RPMI7951 (cell line): ENCODE data around the gene AEN. TPM values are rescaled to one million over a fixed set of nuclear protein-coding genes. Genes with fewer than 3 reads are reported as not detected.
A peak's percentile ranks its signal among the peaks of the same experiment; 100 is the strongest.

Experiments
- DNase-seq: peaks from one replicate; pipeline ENCODE4 v3.0.0-alpha.2; 2012; ENCODE audit warnings: low read depth
- total RNA-seq: library from RNA; depleted of rRNA; stranded (reverse); fragments of >200 nt; shearing (Covaris generic); gene quantifications from 2 replicates; pipeline ENCODE4 v1.2.3, GENCODE V29; 2014; rRNA removed

Gene AEN, protein sequence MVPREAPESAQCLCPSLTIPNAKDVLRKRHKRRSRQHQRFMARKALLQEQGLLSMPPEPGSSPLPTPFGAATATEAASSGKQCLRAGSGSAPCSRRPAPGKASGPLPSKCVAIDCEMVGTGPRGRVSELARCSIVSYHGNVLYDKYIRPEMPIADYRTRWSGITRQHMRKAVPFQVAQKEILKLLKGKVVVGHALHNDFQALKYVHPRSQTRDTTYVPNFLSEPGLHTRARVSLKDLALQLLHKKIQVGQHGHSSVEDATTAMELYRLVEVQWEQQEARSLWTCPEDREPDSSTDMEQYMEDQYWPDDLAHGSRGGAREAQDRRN
- total RNA-seq, result 11.3 and 15.6 TPM in 2 replicates

DNA sequence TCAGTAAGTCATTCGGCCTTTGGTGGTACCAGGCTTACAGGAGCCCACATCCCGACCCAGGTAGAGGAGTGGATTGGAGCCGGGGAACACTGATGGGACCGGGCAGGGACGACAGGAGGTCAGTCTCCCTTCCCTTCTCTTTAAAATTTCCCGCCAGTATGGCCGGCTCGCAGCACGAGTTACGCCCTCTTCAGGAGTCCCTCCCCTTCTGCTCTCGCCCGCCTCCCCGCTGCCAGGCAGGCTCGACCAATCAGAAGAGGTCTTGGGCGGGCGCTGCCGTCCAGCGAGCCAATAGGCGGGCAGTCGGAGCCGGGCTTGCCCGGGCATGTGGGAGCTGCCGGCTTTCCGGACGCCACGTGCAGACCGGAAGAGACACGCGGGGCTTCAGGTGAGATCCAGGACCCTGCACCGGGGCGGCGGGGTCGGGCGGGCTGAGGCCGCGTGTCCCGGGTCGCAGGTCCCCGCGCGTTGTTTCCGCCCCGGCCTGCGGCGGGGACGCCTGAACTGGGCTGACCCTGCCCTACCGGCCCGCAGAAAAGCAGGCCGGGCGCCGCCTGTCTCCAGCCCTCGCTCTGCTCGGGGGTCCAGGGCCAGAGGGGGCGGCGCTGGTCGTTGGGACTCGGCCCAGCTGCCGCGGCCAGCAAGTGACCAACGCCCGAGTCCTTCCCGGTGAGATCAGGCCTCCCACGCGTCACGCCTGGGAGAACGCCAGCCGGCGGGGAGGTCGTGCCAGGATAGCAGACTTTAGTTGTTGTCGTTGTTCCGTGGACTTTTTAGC, at the start of gene AEN:
AEN (plus strand) TSS at position 346 of the 778 bp plus-strand sequence. CDS start 4,870 bp downstream, outside the sequence.
- DNase-seq, result peak; percentile 93

DNA sequence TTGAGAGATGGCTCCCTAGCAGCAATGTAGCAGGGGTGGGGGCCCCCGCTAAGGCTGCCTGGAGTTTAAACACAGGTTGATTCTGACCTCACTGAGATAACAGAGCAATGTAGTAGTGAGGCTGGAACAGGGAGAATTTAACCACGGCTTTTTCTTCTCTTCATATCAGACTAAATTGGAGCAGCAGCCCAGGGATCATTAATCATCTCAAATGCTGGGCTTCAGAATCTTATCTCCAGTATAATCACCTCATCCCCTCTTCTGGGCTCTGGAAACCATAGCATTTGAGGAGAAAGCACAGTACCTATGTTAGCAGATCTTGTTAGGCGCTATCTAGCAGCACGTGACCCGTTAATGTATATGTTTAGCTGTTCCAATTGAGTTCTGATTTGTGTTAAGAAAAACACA, 49.3 kb upstream of the AEN start:
- no peak for DNase-seq

DNA sequence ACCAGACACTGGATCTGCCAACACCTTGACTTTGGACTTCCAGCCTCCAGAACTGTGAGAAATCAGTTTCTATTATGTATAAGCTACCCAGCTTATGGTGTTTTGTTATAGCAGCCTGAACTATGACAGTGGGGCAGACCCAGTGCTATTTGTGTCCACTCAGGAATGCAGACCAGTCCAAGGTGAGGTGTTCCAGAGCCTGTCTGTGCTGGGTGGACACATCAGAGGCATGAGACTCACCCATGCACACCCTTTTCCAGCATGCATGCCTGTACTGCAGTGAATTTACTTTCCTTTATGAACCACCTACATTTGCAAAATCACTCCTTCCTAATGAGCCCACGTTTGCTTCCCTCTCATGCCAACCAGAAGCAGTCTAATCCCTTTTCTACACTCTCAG, 47.1 kb upstream of the AEN start:
- DNase-seq, result no peak

DNA sequence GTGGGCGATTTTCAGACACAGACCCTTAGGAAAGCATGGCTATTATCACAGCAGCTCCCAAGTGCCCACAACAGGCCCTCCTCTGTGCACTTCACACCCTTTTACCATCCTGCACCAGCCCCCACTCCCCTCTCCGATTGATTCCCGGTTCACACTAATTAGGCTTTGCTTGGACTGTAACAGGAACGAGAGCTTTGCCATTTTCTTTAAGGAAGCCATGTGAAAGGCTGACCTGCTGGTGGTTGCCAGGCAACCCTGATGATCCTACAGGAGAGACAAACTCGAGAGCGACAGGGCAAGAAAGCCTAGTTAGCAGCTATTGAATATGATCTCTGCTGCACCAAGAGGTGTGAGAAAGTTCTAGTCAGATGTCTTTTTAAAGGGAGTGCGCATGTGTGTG, 46.5 kb upstream of the AEN start:
- no peak for DNase-seq

DNA sequence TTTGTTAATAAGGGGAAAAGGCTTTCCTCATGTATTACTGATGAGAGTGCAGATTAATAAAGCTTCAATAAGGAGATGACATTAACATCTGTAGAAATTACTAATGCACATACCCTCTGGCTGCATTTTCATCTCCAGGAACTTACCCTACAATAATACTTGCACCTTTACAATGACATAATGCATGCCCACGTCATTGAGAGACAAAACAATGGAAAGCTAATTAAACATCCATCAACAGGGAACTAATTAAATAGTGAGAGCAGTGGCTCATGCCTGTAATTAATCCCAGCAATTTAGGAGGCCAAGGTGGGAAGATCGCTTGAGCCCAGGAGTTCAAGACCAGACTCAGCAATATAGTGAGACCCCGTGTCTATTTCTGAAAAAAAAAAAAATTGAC, 41.8 kb upstream of the AEN start:
- no peak for DNase-seq

DNA sequence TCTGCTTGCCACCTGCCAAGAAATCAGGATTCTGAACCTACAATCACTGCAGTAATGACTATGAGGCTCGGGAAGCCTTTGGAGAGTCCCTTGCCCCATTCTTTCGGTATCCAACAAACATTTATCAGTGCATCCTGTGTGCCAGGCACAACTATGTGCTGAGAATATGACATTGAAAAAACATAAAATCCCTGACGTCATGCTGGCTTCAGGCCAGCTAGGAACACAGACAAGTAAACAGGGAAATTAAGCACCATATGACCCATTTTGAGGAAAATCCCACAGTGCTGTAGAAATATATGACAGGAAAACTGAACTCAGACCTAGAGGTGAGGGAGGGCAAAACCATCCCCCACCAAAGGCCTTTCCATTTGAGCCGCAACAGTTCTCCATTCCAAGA, 40.6 kb upstream of the AEN start:
- no peak for DNase-seq

DNA sequence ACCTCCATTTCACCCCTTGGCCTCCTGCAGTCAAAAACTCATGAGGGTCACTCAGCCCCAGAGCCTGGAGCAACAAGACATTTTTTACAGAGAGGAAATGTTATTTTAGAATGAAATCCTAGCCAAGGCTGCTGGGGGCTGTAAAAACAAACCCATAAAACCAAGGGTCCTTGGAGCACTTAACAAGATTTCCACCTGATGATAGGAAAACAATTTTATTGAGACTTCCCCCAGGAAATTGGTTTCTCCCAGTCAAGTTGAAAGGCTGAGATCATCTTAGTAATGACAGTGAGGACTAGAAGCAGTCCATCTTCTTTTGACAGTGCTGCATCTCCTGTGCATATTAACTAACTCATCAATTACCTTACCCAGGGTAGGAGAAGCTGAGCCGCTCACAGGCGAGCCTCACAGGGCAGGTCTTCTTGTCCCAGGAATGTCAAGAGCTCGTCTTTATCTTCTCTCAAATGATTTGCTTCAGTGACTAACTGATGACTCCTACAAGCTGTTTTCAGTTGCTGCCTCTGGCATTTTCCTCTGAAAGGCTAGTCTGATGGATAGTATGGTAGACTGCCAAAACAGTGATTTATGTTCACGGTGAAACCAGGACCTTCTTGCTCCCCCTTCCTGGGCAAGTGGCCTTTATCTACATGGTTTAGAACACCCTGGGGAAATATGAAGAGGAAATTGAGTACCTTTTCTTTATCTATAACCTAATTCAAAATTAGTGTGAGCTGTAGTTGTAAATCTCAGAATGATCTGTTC, 34.6 kb upstream of the AEN start:
- DNase-seq, result peak; percentile 87

DNA sequence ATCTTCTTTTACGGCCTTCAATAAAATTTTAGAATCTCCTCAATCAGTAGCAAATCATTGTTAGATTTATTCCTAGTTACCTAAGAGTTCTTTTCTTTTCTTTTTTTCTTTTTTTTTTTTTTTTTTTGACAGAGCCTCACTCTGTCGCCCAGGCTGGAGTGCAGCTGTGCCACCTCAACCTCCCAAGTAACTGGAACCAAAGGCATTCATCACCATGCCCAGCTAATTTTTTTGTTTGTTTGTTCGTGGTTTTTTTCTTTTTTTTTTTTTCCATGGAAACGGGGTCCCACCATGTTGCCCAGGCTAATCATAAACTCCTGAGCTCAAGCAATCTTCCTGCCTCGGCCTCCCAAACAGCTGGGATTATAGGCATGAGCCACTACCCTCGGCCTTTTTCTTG, 30.4 kb upstream of the AEN start:
- DNase-seq, result no peak

DNA sequence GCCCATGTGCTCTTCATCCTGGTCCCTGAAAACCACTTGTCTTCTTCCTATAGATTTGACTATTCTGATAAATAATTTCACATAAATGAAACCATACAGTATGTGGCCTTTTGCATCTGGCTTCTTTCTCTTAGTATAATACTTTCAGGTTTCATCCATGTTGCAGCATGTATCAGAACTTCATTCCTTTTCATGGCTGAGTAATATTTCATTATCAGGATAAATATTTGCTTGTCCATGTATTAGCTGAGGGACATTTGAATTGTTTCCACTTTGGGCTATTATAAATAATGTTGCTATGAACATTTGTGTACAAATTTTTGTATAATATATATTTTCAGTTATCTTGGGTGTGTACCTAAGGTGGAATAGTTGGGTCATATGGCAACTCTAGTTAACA, 29.8 kb upstream of the AEN start:
- no peak for DNase-seq

DNA sequence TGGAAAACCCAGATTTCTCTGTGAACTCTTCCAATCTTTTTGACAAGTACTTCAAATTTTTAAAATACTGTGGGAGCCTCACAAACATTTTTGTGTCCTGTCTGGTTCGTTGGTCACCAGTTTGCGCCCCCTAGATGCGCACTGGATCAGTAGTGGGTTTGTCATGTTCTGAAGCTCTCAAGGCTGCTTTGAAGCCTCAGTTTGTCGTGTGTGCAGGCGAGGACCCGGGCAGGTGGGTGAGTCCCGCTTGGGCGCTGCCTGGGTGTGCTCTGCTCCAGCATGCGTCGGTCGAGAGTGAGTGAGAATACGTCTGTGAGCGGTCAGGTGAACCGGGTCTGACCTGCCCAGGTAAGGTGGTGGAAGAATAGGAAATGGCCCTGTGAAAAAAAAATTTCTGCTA, 17.3 kb upstream of the AEN start:
- no peak for DNase-seq

DNA sequence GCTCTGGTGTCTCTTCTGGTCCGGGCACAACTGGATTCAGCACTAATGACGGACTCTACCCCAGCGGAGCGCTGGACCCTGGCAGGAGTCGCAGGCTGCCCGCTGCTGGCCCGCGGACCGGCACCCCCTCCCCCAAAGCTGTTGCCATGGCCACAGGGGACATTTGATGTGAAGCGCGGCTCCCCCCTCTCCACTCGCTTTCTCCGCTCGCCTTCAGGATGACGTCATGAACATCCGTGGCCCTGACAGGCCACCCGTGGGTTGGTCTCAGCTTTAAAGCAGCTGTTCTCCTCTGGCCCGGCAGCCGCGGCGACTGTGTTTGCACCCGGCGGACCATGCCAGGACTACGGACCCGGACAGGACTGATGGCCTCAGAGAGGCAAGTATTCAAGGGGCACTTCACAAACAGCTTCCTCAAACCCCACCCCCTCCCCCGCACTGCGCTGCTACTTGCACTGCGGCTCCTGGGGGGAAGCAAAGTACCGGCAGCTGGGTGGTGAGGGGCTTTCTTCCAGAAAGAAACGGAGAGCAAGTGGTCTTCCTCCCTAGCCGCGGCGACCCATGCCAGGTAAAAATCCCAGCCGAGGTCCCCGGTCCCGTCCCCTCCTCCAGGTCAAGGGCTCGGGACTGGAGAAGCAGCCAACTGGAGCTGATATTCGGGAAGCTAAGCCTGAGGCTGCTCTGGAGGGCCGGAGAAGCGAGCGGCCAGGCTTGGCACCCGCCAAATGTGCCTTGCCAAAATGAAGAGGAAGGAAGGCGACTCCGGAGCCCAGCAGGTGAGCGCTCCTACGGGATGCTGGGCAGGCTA, 16.6 kb upstream of the AEN start:
- no peak for DNase-seq

DNA sequence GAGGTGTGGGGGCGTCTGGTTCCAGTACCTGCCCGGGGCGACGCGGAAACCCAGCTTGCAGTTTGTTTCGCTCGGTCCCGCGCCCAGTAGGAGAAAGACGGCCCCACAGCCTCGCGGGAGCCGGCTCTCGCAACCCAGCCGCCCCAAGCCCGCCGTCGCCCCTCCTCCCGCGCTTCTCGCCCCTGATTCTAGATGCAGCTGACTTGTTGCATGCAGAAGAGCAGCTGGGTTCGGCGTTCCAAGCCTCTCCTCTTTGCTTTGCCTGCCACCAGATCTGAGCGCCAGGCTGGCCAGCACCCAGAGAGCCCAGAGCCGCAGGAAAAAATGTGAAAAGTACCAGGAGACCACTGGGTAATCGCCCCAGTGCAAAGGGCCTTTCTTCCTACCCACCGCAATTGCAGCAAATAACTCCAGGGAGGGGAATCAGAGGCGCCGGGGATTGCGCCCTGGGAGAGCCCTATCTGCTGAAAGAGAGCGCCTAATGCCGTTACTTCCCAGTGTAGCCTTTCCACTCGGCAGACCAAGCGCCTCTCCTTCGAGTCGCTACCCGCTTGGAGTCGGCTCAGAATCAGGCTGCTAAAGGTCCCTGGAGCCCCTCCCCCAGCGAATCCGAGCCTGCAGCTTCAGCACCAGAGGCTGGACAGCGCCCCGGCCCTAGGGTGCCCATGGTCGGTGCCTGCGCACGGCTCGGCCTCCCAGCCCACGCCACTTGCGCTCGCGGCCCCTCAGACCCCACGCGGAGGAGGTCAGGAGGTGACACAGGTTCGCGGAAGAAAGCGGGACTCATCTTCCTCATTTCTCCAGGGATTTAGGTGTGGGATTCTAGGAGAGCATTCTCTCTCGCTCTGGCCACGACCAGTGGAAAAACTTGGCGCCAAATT, 15.7 kb upstream of the AEN start:
- peak; percentile 48 for DNase-seq

DNA sequence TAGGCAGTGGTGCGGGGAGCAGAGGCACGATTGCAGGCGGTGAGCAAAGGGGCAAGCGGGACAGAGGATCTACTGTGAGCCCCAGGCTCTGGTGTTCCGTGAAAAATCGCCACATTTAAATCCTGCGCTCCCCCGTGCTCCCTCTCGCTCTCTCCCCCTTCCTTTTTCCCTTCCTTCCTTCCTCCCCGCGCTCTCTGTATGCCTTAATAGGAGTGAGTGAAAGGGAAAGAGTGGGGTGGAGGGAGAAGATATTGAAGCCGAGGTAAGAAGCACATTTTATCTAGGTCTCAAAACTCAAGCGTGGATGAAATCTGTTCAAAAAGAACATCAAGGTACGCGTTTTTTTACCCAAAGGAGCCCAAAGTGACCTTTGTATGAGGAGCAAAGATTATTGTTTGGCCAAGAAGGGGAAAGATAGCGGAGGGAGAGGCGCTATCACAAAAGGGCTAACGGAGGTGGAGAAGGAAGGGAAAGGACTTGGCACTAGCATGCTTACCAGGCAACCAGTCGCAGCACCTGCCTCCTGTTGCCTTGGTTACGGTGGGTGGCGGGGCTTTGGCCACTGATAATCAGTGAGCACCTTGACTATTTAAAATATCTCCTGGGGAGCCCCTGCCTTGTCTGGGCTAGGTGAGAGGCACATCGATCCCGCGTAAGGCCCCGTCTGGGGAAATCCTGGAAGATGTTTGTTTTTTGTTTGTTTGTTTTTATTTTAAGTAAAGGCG, 14.9 kb upstream of the AEN start:
- DNase-seq, result no peak

DNA sequence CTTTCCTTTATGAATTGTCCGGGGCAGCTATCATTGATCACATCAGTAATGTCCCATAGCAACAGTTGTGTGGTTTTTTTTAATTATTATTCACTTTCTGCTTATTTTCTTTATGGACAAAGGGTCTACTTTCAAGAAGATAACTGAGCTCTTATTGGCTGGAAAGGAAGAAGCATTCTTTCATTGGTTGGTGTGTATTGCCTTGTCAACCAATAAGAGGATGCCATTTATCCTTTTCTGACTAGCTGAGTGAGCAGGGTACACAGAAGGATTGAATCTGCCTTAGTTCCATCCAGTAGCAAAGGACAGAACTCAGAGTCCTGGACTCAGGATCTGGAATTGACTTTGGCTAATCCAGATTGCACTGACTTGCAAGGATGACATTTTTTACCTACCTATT, 13.2 kb upstream of the AEN start:
- no peak for DNase-seq

DNA sequence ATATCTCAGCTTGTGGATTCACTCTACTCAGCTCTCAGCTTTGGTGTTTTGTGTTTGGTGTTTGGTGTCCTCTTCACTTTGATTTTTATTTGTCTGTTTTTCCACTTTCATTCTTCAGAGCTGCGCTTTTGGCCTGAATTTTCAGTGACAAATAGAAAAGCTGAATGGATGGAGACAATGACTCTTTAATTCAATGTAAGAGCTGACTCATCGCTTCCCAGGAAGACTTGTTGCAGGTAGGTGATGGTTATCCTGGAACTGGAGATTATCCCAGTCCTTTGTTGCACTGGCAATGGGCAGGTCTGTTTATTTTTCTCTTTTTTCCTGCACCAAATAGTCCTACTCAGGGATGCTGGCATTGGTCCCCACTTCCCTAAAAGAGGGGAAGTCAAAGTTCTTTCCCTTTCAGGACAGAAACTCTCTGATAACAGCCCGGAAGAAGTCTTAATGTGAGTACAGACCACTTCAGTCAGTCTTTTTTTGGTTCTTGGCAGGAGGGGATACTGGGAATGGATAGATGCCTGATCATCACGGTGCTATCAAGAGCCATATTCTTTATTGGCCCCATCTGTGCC, 12.4 kb upstream of the AEN start:
- DNase-seq, result no peak

DNA sequence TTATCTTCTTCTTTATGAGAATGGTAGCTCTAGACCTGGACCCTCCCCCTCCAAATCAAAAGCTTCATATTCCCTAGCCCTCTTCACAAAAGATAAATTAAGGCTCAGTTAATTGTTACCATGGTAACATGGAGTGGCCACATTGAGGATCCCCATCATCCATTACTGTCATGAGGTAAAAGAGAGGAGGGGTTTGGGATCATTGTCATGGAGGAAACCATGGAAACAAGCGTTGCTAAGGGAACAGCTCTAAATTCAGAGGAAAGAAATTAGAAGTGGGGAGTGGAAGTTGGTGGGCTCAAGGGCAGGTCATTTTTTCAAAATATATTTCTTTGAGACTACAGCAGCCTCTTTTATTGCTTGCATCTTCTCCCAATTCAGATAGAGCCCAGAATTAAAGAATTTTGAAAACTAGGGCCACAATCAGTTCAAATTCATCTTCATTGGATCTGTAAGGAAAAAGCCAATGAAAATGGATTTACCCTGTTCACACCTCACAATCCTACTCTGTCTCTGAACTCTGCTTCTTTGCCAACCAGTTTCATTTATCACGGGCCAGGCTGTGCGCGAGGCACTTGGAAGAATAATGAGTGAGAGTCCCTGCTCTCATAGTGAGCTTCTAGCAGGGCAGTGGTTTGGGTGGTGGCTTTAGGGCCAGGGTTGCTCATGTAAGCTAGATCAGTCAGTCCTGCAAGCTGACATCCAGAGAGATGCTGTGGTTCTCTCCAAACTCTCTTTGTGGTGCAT, 11.6 kb upstream of the AEN start:
- DNase-seq, result no peak

DNA sequence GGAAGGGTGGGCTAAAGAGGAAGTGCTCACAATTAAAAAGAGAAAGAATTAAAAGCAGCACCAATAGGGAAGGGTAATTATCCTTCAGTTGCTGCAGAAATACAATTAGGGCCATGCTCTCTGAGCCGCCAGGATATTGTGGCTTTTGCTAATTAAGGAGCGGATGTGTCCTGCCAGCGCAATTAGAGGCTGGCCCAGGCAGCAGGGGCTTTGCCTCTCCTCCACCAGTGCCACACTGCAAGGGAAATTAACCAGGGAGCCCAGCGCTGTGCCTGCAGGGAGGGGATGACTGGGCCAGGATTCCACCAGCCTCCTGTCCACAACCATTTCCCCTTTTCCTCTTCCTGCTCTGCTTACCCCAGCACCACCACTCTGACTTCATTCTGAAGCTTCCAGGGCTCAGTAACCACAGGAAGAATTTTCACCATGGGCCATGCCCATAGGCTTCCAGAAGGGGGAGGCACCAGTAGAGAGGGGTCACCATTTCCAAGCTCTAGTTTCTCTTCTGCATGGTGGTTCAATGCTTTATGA, 10.4 kb upstream of the AEN start:
- peak; percentile 73 for DNase-seq

DNA sequence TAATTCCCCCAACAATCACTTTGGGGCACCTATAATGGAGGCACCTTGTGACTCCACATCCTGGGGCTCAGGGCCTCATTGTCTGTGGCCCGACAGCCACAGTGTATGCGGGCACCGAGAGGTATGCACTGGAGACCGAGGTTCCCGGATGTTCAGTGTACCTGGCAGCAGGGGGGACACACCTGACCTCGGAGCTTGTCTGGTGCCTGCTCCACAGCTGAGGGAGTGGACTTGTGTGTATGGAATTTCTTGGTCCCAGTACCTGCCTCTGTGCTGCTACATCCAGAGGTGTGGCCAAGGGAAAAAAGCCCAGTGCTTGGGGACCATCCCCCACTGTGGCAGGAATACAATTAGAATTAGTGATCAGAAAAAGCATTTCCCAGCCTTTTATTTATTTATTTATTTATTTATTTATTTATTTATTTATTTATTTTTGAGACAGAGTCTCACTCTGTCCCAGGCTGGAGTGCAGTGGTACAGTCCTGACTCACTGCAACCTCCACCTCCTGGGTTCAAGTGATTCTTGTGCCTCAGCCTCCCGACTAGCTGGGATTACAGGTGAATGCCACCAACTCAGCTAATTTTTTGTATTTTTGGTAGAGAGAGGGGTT, 8.8 kb upstream of the AEN start:
- DNase-seq, result no peak
